H1 (cell line): Measurements from ENCODE around the gene RBMX. TPM values are rescaled to one million over a fixed set of nuclear protein-coding genes. Genes with fewer than 3 reads are reported as not detected.

Experiments
- CTCF ChIA-PET: fragments of 300-600 bp; sonication (Branson Sonifier 250); formaldehyde crosslinking; loops from one replicate; lab custom pipeline; 2021; ENCODE audit not compliant: partially characterized antibody; lab: Charles Lee
- POLR2A ChIA-PET: fragments of 300-600 bp; sonication (Branson Sonifier 250); formaldehyde crosslinking; loops from one replicate; lab custom pipeline; 2021; ENCODE audit warnings: inconsistent platforms; ENCODE audit not compliant: partially characterized antibody; lab: Charles Lee
- DNase-seq, 2 experiments: peaks; one replicate each; pipeline versions ENCODE4 v3.0.0 to v3.0.0-alpha.2; 2010 to 2022; ENCODE audit warnings: low spot score in 2 of 2, low read depth in 1 of 2, mixed read lengths in 1 of 2
- FAIRE-seq: peaks from 2 replicates; lab custom pipeline; 2011; peaks lifted over from hg19 to GRCh38; lab: Jason Lieb, UNC
- H2AFZ ChIP-seq: 2 replicates; pipeline ENCODE4 v1.8.1; 2012; ENCODE audit warnings: low read length, inconsistent platforms
- H2AK5ac ChIP-seq: 2 replicates; pipeline ENCODE4 v1.6.1; 2013; ENCODE audit warnings: low read depth, low read length
- H2BK120ac ChIP-seq: replicated peaks from 2 replicates; pipeline ENCODE3; 2013; ENCODE audit warnings: low read depth, low read length, inconsistent platforms
- H2BK12ac ChIP-seq: 2 replicates; pipeline ENCODE4 v1.6.1; 2013; ENCODE audit warnings: low read depth, low read length
- H2BK15ac ChIP-seq: 2 replicates; pipeline ENCODE4 v1.6.1; 2013; ENCODE audit warnings: low read length
- H2BK20ac ChIP-seq: 2 replicates; pipeline ENCODE4 v1.6.1; 2013; ENCODE audit warnings: low read length
- H2BK5ac ChIP-seq: 2 replicates; pipeline ENCODE4 v1.6.1; 2013; ENCODE audit warnings: low read depth, low read length
- H3K14ac ChIP-seq: 2 replicates; pipeline ENCODE4 v1.6.1; 2013; ENCODE audit warnings: inconsistent platforms; ENCODE audit not compliant: insufficient read length
- H3K18ac ChIP-seq: 2 replicates; pipeline ENCODE4 v1.6.1; 2013; ENCODE audit warnings: low read length; ENCODE audit errors: extremely low read depth
- H3K23ac ChIP-seq: 2 replicates; pipeline ENCODE4 v1.6.1; 2013; ENCODE audit warnings: inconsistent platforms; ENCODE audit not compliant: insufficient read length
- H3K23me2 ChIP-seq: 2 replicates; pipeline ENCODE4 v1.6.1; 2013; ENCODE audit warnings: low read depth, low read length
- H3K27ac ChIP-seq: 2 replicates; pipeline ENCODE4 v1.6.1; 2011; ENCODE audit warnings: low read depth, low read length, inconsistent platforms
- H3K27me3 ChIP-seq, 4 experiments: replicated peaks in 1 of 4; 1 replicate in 1 of 4; 2 replicates in 3 of 4; pipeline versions ENCODE4 v1.6.1 to v1.8.1; 2011 to 2013; ENCODE audit warnings: low read length in 3 of 4, mild to moderate bottlenecking in 3 of 4, inconsistent platforms in 2 of 4, mixed read lengths in 2 of 4, moderate library complexity in 1 of 4; ENCODE audit not compliant: control insufficient read depth in 3 of 4, insufficient read depth in 3 of 4; ENCODE audit errors: extremely low read depth in 1 of 4
- H3K36me3 ChIP-seq, 4 experiments: 2 replicates each; pipeline versions ENCODE4 v1.6.1 to v1.8.1; 2011 to 2013; ENCODE audit warnings: mild to moderate bottlenecking in 4 of 4, low read length in 3 of 4, moderate library complexity in 2 of 4, control low read depth in 1 of 4, inconsistent platforms in 1 of 4; ENCODE audit not compliant: insufficient read depth in 4 of 4, control insufficient read depth in 2 of 4
- H3K4ac ChIP-seq: replicated peaks from 2 replicates; pipeline ENCODE3; 2013; ENCODE audit warnings: low read length, low read depth, mixed read lengths, inconsistent platforms; ENCODE audit not compliant: insufficient read length
- H3K4me1 ChIP-seq, 4 experiments: replicated peaks in 1 of 4; 1 replicate in 1 of 4; 2 replicates in 3 of 4; pipeline versions ENCODE4 v1.6.1 to v1.8.1; 2011 to 2013; ENCODE audit warnings: low read length in 3 of 4, inconsistent platforms in 2 of 4, mixed read lengths in 1 of 4; ENCODE audit not compliant: insufficient read depth in 4 of 4, control insufficient read depth in 3 of 4
- H3K4me2 ChIP-seq, 2 experiments: 2 replicates each; pipeline versions ENCODE4 v1.6.1 to v1.8.1; 2011 to 2013; ENCODE audit warnings: low read depth in 2 of 2, low read length in 2 of 2, control low read depth in 1 of 2, inconsistent platforms in 1 of 2, mild to moderate bottlenecking in 1 of 2; ENCODE audit not compliant: insufficient read depth in 1 of 2
- H3K4me3 ChIP-seq, 4 experiments: fragments of 200-600, 300-600 bp in 1 of 4; sonication (generic), shearing (Covaris generic), sonication (Bioruptor Twin) in 1 of 4; 2 replicates each; pipeline versions ENCODE4 v1.5.1 to v1.8.1; 2011 to 2016; ENCODE audit warnings: low read length in 4 of 4, low read depth in 3 of 4, control low read depth in 2 of 4, inconsistent platforms in 2 of 4, mild to moderate bottlenecking in 2 of 4, mixed read lengths in 1 of 4, moderate library complexity in 1 of 4; ENCODE audit not compliant: insufficient read depth in 2 of 4; ENCODE audit errors: extremely low read depth in 1 of 4
- H3K56ac ChIP-seq: replicated peaks from 2 replicates; pipeline ENCODE3; 2013; ENCODE audit warnings: low read depth, mild to moderate bottlenecking, mixed read lengths, low read length, inconsistent platforms; ENCODE audit not compliant: insufficient read length
- H3K79me1 ChIP-seq: 2 replicates; pipeline ENCODE4 v1.6.1; 2013; ENCODE audit warnings: low read depth, low read length, control low read depth
- H3K79me2 ChIP-seq, 2 experiments: 2 replicates each; pipeline versions ENCODE4 v1.6.1 to v1.8.1; 2012 to 2013; ENCODE audit warnings: low read length in 2 of 2, mild to moderate bottlenecking in 2 of 2, inconsistent platforms in 1 of 2; ENCODE audit not compliant: insufficient read depth in 2 of 2, control insufficient read depth in 1 of 2
- H3K9ac ChIP-seq, 4 experiments: replicated peaks in 1 of 4; 1 replicate in 1 of 4; 2 replicates in 3 of 4; pipeline versions ENCODE4 v1.6.1 to v1.8.1; 2011 to 2013; ENCODE audit warnings: low read depth in 3 of 4, low read length in 3 of 4, control low read depth in 2 of 4, mild to moderate bottlenecking in 2 of 4, moderate library complexity in 2 of 4, inconsistent platforms in 1 of 4; ENCODE audit errors: extremely low read depth in 1 of 4
- H3K9me3 ChIP-seq, 2 experiments: 2 replicates each; pipeline versions ENCODE4 v1.6.1 to v1.8.1; 2012 to 2013; ENCODE audit warnings: mild to moderate bottlenecking in 2 of 2, moderate library complexity in 2 of 2, control low read depth in 1 of 2, inconsistent platforms in 1 of 2, low read depth in 1 of 2, low read length in 1 of 2, mixed read lengths in 1 of 2; ENCODE audit not compliant: insufficient read depth in 2 of 2
- H4K20me1 ChIP-seq, 2 experiments: replicated peaks in 1 of 2; 2 replicates each; pipeline versions ENCODE3 to v1.8.1; 2011 to 2013; ENCODE audit warnings: inconsistent platforms in 2 of 2, low read length in 2 of 2, mild to moderate bottlenecking in 1 of 2; ENCODE audit not compliant: insufficient read depth in 2 of 2, control insufficient read depth in 1 of 2
- H4K5ac ChIP-seq: 2 replicates; pipeline ENCODE4 v1.6.1; 2013; ENCODE audit warnings: low read length, low read depth, mixed read lengths, inconsistent platforms; ENCODE audit not compliant: insufficient read length
- H4K8ac ChIP-seq: 2 replicates; pipeline ENCODE4 v1.8.0; 2013; ENCODE audit warnings: mild to moderate bottlenecking, moderate library complexity, low read length, inconsistent platforms; ENCODE audit not compliant: insufficient read depth; ENCODE audit errors: extremely low read depth
- H4K91ac ChIP-seq: replicated peaks from 2 replicates; pipeline ENCODE3; 2013; ENCODE audit warnings: low read length, mixed read lengths, inconsistent platforms; ENCODE audit not compliant: insufficient read length
- NANOG ChIP-seq: IDR thresholded peaks from 2 replicates; pipeline ENCODE4 v1.6.1; 2011; ENCODE audit warnings: low read length, low read depth, mild to moderate bottlenecking, inconsistent platforms; ENCODE audit not compliant: insufficient read depth, poor library complexity, severe bottlenecking
- RAD21 ChIP-seq, 2 experiments: IDR thresholded peaks in 1 of 2; conservative IDR thresholded peaks in 1 of 2; 2 replicates each; pipeline ENCODE4 v1.6.1; 2011; ENCODE audit warnings: low read depth in 2 of 2, low read length in 2 of 2, improper control_type of control experiment in 1 of 2, inconsistent platforms in 1 of 2, mild to moderate bottlenecking in 1 of 2, moderate library complexity in 1 of 2
- SP1 ChIP-seq: IDR thresholded peaks from 2 replicates; pipeline ENCODE4 v1.6.1; 2011; ENCODE audit warnings: low read depth, low read length
- TBP ChIP-seq: IDR thresholded peaks from 2 replicates; pipeline ENCODE4 v1.6.1; 2011; ENCODE audit warnings: low read depth, low read length, improper control_type of control experiment
- TEAD4 ChIP-seq: IDR thresholded peaks from 2 replicates; pipeline ENCODE4 v1.6.1; 2012; ENCODE audit warnings: low read depth, low read length, inconsistent platforms, mixed read lengths
- WGBS, 2 experiments: shearing (Covaris generic) in 1 of 2; methylation state at CpG; one replicate each; pipeline versions ENCODE4 v1.1.6 to v1.1.7; 2013 to 2015; ENCODE audit warnings: low lambda C conversion rate in 2 of 2, mixed read lengths in 2 of 2, inconsistent platforms in 1 of 2, low coverage in 1 of 2, missing lambda C conversion rate in 1 of 2; ENCODE audit not compliant: insufficient replicate concordance in 2 of 2, insufficient coverage in 1 of 2, insufficient read length in 1 of 2; ENCODE audit errors: extremely low coverage in 1 of 2, missing lambda C conversion rate in 1 of 2; 5-methylcytosine and 5-hydroxymethylcytosine counted together
- polyA plus RNA-seq, 7 experiments: library from polyadenylated mRNA; depleted of rRNA in 3 of 7; stranded (reverse) in 5 of 7; unstranded in 2 of 7; fragments of >200 nt in 5 of 7; fragments of 200-250 nt in 2 of 7; gene quantifications; 1 replicate in 5 of 7; 2 replicates in 1 of 7; 4 replicates in 1 of 7; pipeline versions ENCODE4 v1.2.1 to v1.2.3, GENCODE V29; 2011 to 2013; ENCODE audit warnings: missing spikeins in 2 of 7, mixed read lengths in 2 of 7
- total RNA-seq: library from RNA; stranded (reverse); fragmentation: NEBNext Ultra II Directional; extraction: Animal tissue kit (Norgen Biotek cat#: 25700); gene quantifications from 2 replicates; pipeline ENCODE4 v1.2.1, GENCODE V29; 2021

Gene RBMX
- total and polyA plus RNA-seq, 2 of the 8 experiments (the other 6 are each of a cell fraction or from before 2014, with no cell fraction given) = 213 to 476 TPM

GRCh38 chrX:136861877-136862276 lies 18.6 kb downstream of the RBMX start:
- no peak for DNase-seq
- no peaks in the 10 kb centered on the region for H3K23me2 ChIP-seq
- H2BK15ac ChIP-seq = no peak overlapping the region
- no peak overlapping the region for H2AK5ac ChIP-seq
- H3K36me3 ChIP-seq = peaks cover 0 to 33% (median 6%) of the 10 kb centered on the region in 4 experiments; a peak in 5 of 8 replicates
- H2BK5ac ChIP-seq = no peak overlapping the region
- no peak overlapping the region for H2BK20ac ChIP-seq
- no peak overlapping the region for H3K4me3 ChIP-seq
- H3K4me1 ChIP-seq = no peaks in the 10 kb centered on the region
- no peak overlapping the region for H2BK12ac ChIP-seq
- H4K91ac ChIP-seq = no peak overlapping the region
- ChIA-PET CTCF (no interaction called here), POLR2A (interaction anchor here (0.6 to 2.2 kb wide), 6 partner anchors 12 to 391 kb away, joined by 3 to 7 read pairs (median 4); no protein-coding TSS in a partner anchor)
- no peak overlapping the region for H3K23ac ChIP-seq
- no peaks in the 10 kb centered on the region for H3K27me3 ChIP-seq
- no peak overlapping the region for H3K18ac ChIP-seq
- no peak overlapping the region for H4K8ac ChIP-seq
- H2AFZ ChIP-seq = no peak overlapping the region
- H3K79me2 ChIP-seq = no peaks in the 10 kb centered on the region
- H2BK120ac ChIP-seq = no peak overlapping the region
- no peaks in the 10 kb centered on the region for H3K9me3 ChIP-seq
- no peak overlapping the region for H4K5ac ChIP-seq
- no peaks in the 10 kb centered on the region for H3K79me1 ChIP-seq
- no peak overlapping the region for H3K4ac ChIP-seq
- H3K56ac ChIP-seq = no peak overlapping the region
- no peaks in the 10 kb centered on the region for H4K20me1 ChIP-seq
- no peak overlapping the region for H3K9ac ChIP-seq
- H3K14ac ChIP-seq = no peak overlapping the region
- no peak overlapping the region for H3K4me2 ChIP-seq
- H3K27ac ChIP-seq = no peak overlapping the region
- 100% methylated on average over 1 of the region's 1 CpG; no CpG with 5 or more reads in 1 of the 2 experiments for WGBS, 2 experiments
- FAIRE-seq = no peak
- TF ChIP-seq TEAD4 (no peak), TBP (no peak), NANOG (no peak), RAD21 (IDR thresholded peaks at IDR 0.05 in 1 of 2, conservative IDR thresholded peaks at IDR 0.05 in 1 of 2; ENCODE audit: low read depth in 2 of 2, low read length in 2 of 2) (no peak), SP1 (no peak)
